Measurements from ENCODE around the gene NANP.
"Not testable (repeated sequence)": the region's sequence is repeated elsewhere in the genome, so short reads cannot be mapped to it uniquely, and the experiment has no call there.

NANP gene

GRCh38 chr20:25605148-25605547 lies 18.7 kb downstream of the NANP start:
- DNase-seq = no peak

GRCh38 chr20:25604611-25605010 lies 19.2 kb downstream of the NANP start:
- no peak for DNase-seq

DNA sequence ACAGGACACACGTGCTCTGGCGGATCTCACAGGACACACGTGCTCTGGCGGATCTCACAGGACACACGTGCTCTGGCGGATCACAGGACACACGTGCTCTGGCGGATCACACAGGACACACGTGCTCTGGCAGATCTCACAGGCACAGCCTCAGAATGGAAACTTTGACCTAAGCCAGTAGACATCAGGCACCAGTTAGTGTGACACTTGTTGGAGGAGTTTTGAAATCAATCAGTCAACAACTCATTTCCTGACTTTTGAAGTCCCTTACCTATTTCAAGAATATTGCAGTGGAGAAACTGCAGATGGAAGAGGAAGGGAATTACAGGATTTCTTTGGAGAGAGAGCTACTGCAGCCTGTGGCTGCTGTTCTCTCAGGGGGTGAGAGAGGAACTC lies 20.9 kb downstream of the NANP start:
- not testable (repeated sequence) for DNase-seq

- DNase-seq = not testable (repeated sequence)
Measured at GRCh38 chr20:25602191-25602913, 21.5 kb downstream of the NANP start.

GRCh38 chr20:25601659-25602058 lies 22.2 kb downstream of the NANP start:
- no peak for DNase-seq

DNA sequence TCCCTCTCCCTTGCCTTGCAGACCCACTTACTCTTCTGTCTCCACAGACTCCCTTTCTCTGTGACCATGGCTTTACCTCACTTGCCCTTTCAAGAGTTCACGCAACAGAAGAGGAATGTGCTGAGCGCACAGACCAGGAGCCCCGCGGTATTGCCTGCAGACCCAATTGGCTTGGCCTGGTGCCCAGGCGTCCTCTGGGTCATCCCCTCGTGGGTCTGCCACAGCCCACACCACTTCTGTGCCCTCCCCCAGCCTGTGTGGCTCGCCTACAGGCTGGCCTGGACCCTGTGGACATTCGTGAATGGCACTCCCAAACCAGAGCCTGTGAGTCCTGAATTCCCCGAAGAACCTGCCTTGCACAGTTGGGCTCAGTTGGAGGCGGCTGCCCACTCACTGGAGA lies 23.2 kb downstream of the NANP start:
- no peak for DNase-seq

- DNase-seq = no peak
Measured at GRCh38 chr20:25592135-25592852, 31.5 kb downstream of the NANP start.

DNA sequence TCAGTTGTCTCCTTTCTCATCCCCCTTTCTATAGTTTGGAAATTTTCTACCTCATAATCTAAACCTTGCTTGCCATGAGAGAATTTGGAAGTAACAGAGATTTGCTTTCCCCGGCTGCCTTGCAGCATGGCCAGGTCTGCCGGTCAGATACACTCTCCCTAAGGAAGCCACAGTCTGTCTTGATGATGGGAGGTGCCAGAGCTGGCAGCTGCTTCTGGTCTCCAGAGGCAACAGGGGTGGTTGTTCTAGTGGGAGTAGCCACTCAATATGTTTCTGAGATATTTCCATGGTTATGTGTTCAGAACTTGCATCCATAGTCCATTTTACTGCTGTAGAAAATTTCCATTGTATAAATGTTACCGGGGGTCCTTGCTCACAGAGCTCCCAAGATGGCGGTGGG lies 33.0 kb downstream of the NANP start:
- not testable (repeated sequence) for DNase-seq

DNA sequence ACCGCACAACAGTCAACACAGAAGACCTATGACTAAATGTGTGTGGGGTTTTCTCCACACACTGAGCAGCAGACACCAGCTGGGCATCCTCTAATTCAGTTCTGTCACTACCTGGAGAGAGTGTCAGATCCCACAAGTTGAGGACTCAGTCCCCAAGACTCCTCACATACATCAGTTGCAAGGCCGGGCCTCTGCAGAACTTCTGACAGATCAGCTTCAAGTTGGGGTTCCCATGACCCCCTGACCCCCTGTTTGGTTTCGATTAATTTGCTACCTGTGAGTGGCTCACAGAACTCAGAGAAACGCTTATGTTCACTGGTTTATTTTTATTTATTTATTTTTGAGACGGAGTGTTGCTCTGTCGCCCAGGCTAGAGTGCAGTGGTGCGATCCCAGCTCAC lies 35.3 kb downstream of the NANP start:
- no peak for DNase-seq

DNA sequence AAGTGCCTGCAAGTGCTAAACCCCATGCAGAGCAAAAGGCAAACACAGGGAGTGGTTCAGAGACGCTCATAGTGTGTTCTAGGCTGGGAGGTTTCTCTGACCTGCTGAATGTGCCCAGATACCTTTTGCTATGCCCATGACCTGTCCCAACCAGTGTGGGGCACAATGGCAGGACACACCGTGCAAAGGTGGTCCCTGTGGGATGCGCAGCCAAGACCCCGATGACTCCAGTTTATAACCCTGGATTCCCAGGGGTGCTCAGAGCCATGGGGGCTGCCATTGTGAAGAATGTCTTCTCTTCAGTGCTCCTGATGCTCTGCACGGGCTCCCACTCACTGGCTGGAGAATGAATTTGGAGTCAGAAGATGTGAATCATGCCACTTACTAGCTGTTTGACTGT lies 36.3 kb downstream of the NANP start:
- no peak for DNase-seq

GRCh38 chr20:25586877-25587276 lies 36.9 kb downstream of the NANP start:
- DNase-seq = no peak

DNA sequence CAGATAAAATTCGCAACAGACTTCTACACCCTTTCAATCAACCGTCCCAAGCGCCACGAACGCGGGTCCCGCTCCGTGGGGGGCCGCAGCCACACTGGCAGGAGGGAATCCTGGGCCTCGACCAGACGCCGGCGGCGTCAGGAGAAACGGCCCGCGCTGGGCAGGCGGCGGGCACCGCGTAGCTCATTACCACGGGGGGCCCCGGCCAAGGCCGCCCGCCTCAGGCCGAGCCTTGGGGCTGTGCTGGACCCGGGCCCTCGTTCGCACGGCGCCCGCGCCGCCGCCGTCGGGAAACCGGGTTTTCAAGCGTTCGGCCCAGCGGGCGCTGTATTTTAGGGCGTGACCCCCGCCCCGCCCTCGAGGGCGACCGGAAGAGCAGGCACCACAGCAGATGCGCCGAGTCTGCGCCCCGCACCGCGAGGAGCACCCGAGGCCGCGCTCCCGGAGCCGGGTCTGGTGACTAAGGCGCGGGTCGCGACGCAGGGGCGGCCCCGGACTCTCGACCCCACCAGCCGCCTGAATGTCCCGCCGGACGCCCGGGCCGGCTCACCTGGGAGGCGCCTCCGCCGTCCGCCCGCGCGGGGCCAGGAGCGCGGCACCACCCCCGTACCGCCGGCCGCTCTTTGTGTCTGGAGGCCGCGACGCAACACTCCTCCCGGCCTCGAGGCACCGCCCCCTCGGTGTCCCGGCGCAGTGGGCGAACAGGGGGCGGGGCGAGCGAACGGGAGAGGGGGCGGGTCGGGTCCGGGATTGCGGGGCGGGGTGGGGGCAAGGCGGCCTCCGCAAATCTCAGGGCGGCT lies 38.7 kb downstream of the NANP start, which contains the start of gene NINL:
TSS of gene NINL (minus strand) at position 627 of the 800 bp plus-strand sequence. CDS start 58,944 bp downstream, outside the sequence.
- DNase-seq = peak; percentile 40

- not testable (repeated sequence) for DNase-seq
Measured at GRCh38 chr20:25583607-25584006, 40.2 kb downstream of the NANP start.

- no peak for DNase-seq
Measured at GRCh38 chr20:25580711-25581110, 43.1 kb downstream of the NANP start.

DNA sequence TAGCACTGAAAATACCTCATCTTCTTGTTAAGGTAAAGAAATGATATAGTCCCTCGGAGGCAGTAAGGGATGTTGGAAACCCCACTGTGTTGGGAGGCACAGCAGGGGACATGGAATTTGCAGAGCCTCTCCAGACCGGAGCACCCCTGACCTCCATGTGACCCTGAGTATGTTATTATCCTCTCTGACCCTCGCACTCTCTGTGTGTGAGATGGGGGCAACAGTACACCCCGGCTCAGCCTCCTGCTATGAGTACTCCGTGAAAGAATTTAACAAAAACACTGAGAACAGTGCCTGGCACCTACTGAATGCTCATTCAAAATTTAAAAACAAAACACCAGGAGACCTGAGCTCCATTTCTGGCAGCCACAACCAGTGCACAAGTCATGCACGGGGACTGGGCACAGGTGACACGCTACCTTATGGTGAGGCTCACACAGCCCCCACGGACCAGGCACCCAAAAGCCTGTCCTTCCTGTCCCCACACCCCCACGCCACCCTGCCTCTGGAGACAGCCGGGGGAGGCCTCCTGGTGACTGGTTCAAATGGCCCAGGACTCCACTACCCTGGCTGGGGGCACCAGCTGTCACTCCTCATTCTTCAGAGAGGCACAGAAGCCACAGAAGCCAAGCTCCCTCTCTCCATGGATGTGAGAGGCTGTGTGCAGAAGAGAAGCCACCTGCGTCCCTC lies 44.6 kb downstream of the NANP start:
- DNase-seq = no peak

DNA sequence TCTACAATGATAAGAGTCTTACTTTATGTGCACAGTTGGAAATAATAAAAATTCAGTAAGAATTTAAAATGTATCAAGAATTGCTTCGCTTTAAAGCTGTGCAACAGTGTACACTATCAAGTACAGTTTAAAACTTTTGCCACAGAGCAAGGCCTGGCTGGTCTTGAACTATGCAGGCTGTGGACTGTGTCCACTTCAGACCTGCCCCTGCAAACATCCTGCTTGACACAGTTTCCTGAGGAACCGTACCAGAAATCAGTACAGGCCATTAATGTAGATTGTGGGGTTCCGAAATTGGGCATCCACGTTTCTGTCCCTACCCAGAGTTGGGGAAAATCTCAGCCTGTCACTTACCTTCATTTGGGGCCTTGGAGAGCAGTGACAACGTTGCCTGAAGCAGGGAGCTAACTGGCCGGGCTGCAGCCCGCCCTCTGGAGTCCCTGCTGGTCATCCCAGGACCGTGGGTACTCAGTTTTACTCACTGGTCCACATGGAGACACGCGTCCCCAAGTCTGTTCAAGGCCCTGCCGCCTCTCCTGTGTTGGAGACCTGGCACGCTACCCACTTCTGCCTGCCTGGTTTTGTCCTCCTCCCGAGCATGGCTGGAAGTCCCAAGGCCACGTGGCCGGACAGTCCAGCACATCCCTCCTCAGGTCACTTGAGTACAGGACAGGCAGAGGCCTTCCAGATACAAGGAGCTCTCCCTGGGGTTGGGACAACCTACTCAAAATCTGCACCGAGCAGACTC lies 46.9 kb downstream of the NANP start:
- no peak for DNase-seq

DNA sequence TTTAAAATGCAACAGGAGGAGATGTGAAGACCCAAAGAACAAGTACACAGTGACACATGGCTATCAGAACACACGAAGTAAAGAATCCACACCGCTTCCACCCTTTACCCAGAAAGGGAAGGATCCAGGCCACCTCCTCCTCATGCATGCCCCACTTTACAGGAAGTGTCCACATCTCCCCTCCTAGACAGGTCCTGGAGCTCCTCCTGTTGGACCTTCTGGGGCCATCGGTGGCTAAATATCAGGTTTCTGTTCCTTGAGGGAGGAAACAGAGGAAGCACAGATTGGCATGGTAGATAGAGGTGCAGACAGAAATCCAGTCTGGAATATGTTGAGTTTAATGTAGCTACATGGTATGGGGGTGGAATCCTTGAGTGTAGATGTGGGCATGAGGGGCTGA lies 49.4 kb downstream of the NANP start:
- no peak for DNase-seq

DNA sequence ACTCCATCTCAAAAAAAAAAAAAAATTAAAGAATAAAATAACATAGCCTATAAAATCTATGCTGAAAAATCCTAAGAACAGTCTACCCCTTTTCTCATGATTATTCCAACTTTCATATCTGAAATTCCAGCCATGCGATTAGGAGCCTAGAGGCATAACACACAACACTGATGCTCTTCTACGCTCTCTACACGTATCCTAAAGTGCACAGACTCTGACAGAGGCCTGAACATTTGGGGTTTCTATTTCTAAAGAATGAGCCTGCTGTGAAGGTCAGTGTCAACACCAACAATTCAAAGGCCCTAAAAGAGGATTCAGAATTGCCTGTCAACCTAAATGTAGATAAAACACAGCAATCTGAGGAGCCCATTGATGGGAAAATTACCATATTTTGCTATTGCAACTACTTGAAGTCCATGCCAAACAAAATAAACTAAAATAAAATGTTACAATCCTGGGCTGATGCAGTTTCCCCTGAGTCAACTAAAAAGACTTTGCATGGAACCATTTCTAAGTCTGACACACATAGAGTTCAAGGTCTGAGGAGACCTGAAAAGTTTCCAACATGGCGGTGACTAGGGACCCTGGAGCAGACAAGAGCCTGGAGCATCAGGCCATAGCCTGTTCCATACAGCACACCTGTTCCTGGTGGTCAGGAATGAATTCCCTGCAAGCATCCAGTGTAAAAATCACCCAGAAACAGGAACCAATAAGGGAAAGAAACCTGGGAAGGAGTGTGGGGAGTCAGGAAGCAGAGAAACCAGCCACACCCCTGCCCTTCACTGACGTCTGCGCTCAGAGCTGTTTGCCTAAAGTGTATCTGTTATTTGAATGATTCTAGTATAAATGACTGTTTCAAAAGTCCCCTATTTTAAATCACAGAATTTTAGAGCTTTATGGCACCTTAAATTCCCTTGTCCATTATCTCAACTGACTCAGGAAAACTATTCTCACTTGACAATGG lies 50.2 kb downstream of the NANP start:
- no peak for DNase-seq

DNA sequence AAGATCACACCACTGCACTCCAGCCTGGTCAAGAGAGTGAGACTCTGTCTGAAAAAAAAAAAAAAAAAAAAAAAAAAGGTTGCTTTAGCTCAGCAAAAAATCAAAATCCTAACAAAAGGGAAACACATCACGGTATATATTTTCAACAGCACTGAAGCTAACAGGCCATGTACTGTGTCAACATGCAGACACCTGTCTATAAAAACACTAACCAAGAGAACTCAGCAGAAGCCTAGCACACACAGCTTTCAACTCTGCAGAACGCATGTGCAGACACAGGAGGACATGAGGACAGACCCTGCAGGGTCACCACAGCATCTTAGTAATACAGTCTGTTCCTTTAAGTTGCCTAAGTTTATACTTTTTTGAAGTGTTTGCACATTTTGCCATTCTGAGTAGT lies 52.0 kb downstream of the NANP start:
- DNase-seq = no peak

DNA sequence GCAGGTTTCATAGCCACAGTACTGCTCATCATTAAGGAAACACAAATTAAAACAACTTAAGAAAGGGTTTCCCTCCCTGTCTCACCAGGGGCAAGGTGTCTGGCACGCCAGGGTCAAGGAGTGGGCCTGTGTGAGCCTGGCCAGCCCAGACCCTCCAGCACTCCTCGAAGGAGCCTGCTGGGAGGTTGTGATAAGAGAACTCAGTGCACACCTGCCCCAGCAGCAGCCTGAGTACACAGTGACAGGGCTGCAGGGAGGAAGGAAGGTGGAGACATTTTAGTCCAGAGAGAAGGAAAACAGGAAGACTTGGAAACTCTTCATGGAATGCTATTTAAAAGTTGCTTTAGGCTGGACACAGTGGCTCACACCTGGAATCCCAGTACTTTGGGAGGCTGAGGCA lies 52.6 kb downstream of the NANP start:
- no peak for DNase-seq

DNA sequence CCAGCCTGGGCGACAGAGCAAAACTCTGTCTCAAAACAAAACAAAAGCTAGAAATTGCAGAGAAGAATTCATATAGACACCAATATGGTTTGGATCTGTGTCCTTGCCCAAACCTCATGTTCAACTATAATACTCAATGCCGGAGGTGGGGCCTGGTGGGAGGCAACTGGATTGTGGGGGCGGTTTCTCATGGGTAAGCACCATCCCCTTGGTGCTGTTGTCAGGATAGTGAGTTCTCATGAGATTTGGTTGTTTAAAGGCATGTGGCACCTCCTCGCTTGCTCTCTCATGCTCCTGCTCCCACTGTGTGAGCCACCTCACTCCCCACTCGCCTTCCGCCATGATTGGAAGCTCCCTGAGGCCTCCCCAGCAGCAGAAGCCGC lies 53.7 kb downstream of the NANP start:
- no peak for DNase-seq

Data from CD4-positive, alpha-beta T cell treated with Interleukin-21 for 1 hour (primary cell).